CD4-positive, alpha-beta T cell (primary cell): ENCODE measurements around the gene DSCAML1. TPM values are rescaled to one million over a fixed set of nuclear protein-coding genes. Genes with fewer than 3 reads are reported as not detected.

Experiments
- ATAC-seq: fragments of 200-7000 bp; cut with Tn5 transposase; one replicate; pipeline ENCODE4 v1.10.0; 2022; ENCODE audit warnings: mild to moderate bottlenecking; ENCODE audit not compliant: poor library complexity
- CTCF ChIA-PET: fragments of 350-600 bp; sonication (Branson Sonifier 250); formaldehyde crosslinking; loops from one replicate; lab custom pipeline; 2021; ENCODE audit warnings: antibody characterized with exemption, inconsistent platforms; lab: Charles Lee
- POLR2A ChIA-PET: fragments of 350-600 bp; sonication (Branson Sonifier 250); formaldehyde crosslinking; loops from one replicate; lab custom pipeline; 2021; ENCODE audit warnings: antibody characterized with exemption, inconsistent platforms; lab: Charles Lee
- DNase-seq, 14 experiments: peaks; one replicate each; pipeline ENCODE4 v3.0.0-alpha.2; 2013 to 2020; ENCODE audit warnings: mixed read lengths in 2 of 14
- H3K27ac ChIP-seq, 2 donors: one replicate each; pipeline versions ENCODE4 v1.5.1 to v1.7.0; 2013; ENCODE audit warnings: low read length in 2 of 2, low read depth in 1 of 2, mild to moderate bottlenecking in 1 of 2
- H3K27me3 ChIP-seq, 2 experiments: 1 replicate in 1 of 2; 2 replicates in 1 of 2; pipeline versions ENCODE4 v1.6.1 to v1.7.0; 2013; ENCODE audit warnings: low read length in 2 of 2, control low read depth in 1 of 2, mild to moderate bottlenecking in 1 of 2, moderate library complexity in 1 of 2; ENCODE audit not compliant: insufficient read depth in 2 of 2, control insufficient read depth in 1 of 2
- H3K36me3 ChIP-seq: one replicate; pipeline ENCODE4 v1.6.1; 2013; ENCODE audit warnings: low read length, control low read depth; ENCODE audit not compliant: insufficient read depth
- H3K4me1 ChIP-seq: one replicate; pipeline ENCODE4 v1.6.1; 2013; ENCODE audit warnings: low read length, control low read depth; ENCODE audit not compliant: insufficient read depth
- H3K4me3 ChIP-seq: one replicate; pipeline ENCODE4 v1.5.1; 2013; ENCODE audit warnings: mild to moderate bottlenecking, low read length, moderate library complexity
- H3K9me3 ChIP-seq, 2 experiments: 1 replicate in 1 of 2; 2 replicates in 1 of 2; pipeline versions ENCODE4 v1.6.1 to v1.7.0; 2013; ENCODE audit warnings: low read length in 2 of 2, mild to moderate bottlenecking in 2 of 2, control low read depth in 1 of 2, moderate library complexity in 1 of 2; ENCODE audit not compliant: control insufficient read depth in 1 of 2, insufficient read depth in 1 of 2
- H3K27ac Mint-ChIP-seq: one replicate; pipeline ENCODE4 v1.8.0; 2020; ENCODE audit warnings: mixed read lengths
- H3K27me3 Mint-ChIP-seq: one replicate; pipeline ENCODE4 v1.8.0; 2021; ENCODE audit warnings: mixed read lengths
- H3K36me3 Mint-ChIP-seq: one replicate; pipeline ENCODE4 v1.8.0; 2021; ENCODE audit warnings: low read depth, mixed read lengths
- H3K4me1 Mint-ChIP-seq: one replicate; pipeline ENCODE4 v1.8.0; 2021; ENCODE audit warnings: low read depth, mixed read lengths
- H3K4me3 Mint-ChIP-seq: one replicate; pipeline ENCODE4 v1.8.0; 2020; ENCODE audit warnings: mild to moderate bottlenecking, mixed read lengths
- H3K9me3 Mint-ChIP-seq: one replicate; pipeline ENCODE4 v1.8.0; 2020; ENCODE audit warnings: mixed read lengths
- intact Hi-C, 2 experiments: fragments of 100-400 bp; cut with DNase I in 1 of 2; cut with micrococcal nuclease in 1 of 2; formaldehyde crosslinking; loops; one replicate each; pipeline versions ENCODE4 v1.15.1 to v1.9.0; 2023 to 2025; cut with DNase I, micrococcal nuclease
- total RNA-seq, 174 experiments: library from RNA in 2 of 174; stranded (reverse) in 2 of 174; gene quantifications; one replicate each; pipeline ENCODE4 v1.2.3 and lab custom pipeline; 2021 to 2026
- TF ChIP-seq, protein P1 (sequence below): fragments of 200-600 bp; IDR thresholded peaks from one replicate; pipeline ENCODE4 v1.8.0; 2022; ENCODE audit warnings: antibody characterized with exemption, mild to moderate bottlenecking

Gene DSCAML1
- total RNA-seq, 2 experiments from 2014 or later, result 0.22 to 0.61 TPM

DNA sequence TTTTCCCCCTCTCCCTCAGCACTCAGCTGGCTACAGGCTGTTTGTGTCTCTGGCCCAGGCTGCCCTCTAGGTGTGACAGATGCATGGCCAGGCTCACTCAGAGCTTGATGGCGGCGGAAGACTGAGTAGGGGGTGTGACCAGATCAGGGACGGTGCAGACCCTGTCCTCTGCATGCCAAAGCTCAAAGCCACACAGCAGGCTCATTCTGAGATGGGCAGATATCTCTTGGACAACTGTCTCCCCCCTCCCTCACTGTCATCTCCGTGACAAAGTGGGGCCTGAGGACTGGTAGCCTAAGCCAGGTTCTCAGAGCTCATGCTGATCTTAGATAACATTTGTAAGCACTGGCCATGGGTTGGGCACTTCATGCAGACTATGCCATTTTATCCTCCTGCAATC, 231.3 kb downstream of the DSCAML1 start:
- Histone ChIP-seq H3K4me1 (no peaks in the 10 kb centered on the region), H3K27ac (no peak overlapping the region), H3K9me3 (no peaks in the 10 kb centered on the region), H3K36me3 (no peaks in the 10 kb centered on the region), H3K4me3 (no peak overlapping the region), H3K27me3 (no peaks in the 10 kb centered on the region)
- ChIA-PET CTCF (no interaction called here), POLR2A (no interaction called here)
- H3K27me3 Mint-ChIP-seq, result peaks cover 7% of the 10 kb centered on the region
- no peaks in the 10 kb centered on the region for H3K9me3 Mint-ChIP-seq
- DNase-seq, result no peak
- H3K27ac Mint-ChIP-seq, result no peak overlapping the region
- H3K4me1 Mint-ChIP-seq, result no peaks in the 10 kb centered on the region
- no peak overlapping the region for H3K4me3 Mint-ChIP-seq
- H3K36me3 Mint-ChIP-seq, result no peaks in the 10 kb centered on the region
- no peak for ATAC-seq
- TF ChIP-seq, protein P1, sequence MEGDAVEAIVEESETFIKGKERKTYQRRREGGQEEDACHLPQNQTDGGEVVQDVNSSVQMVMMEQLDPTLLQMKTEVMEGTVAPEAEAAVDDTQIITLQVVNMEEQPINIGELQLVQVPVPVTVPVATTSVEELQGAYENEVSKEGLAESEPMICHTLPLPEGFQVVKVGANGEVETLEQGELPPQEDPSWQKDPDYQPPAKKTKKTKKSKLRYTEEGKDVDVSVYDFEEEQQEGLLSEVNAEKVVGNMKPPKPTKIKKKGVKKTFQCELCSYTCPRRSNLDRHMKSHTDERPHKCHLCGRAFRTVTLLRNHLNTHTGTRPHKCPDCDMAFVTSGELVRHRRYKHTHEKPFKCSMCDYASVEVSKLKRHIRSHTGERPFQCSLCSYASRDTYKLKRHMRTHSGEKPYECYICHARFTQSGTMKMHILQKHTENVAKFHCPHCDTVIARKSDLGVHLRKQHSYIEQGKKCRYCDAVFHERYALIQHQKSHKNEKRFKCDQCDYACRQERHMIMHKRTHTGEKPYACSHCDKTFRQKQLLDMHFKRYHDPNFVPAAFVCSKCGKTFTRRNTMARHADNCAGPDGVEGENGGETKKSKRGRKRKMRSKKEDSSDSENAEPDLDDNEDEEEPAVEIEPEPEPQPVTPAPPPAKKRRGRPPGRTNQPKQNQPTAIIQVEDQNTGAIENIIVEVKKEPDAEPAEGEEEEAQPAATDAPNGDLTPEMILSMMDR, result no peak
- intact Hi-C loops, result no loop called here

DNA sequence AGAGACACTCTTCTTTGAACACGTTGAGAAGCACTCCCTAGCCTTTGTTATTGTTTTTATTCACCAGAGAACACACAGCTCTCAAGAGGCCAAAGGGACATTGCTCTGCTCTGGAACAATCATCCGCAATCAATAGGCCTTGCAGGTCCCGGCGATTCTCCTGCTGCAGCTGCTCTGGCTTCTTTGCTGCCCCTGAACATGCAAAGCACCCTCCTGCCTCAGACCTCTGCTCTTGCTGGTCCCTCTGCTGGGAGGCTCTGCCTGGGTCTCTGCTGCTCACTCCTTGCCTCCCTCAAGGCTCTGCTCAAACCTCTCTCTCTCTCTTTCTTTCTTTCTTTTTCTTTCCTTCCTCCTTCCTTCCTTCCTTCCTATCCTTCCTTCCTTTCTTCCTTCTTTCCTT, 232.7 kb downstream of the DSCAML1 start:
- H3K36me3 Mint-ChIP-seq, result no peaks in the 10 kb centered on the region
- DNase-seq (no peak), ATAC-seq (no peak)
- Histone ChIP-seq H3K4me3 (no peak overlapping the region), H3K36me3 (no peaks in the 10 kb centered on the region), H3K9me3 (no peaks in the 10 kb centered on the region), H3K4me1 (no peaks in the 10 kb centered on the region), H3K27me3 (no peaks in the 10 kb centered on the region), H3K27ac (no peak overlapping the region)
- intact Hi-C loops, result no loop called here
- ChIA-PET CTCF (no interaction called here), POLR2A (no interaction called here)
- H3K4me3 Mint-ChIP-seq, result no peak overlapping the region
- peaks cover 7% of the 10 kb centered on the region for H3K27me3 Mint-ChIP-seq
- no peaks in the 10 kb centered on the region for H3K9me3 Mint-ChIP-seq
- H3K27ac Mint-ChIP-seq, result no peak overlapping the region
- TF ChIP-seq, protein P1, result no peak
- no peaks in the 10 kb centered on the region for H3K4me1 Mint-ChIP-seq

DNA sequence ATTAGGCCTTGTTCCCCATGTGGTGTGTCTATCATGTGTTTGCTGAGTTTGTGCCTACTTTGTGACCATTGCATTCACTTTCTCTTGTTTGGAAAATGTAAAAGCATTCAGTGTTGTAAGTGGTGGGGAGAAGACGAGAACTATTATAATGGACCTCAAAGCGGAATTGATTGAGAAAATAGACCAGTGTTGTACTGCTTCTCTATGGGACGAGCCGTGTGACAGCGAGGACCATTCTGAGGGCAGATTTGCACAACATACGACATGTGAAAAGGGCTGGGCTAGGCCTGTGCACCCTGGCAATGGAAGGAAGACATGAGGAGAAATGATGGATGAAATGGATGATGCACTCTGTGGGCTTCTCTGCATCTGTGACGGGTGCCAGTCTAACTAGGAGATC, 233.5 kb downstream of the DSCAML1 start:
- TF ChIP-seq, protein P1, result no peak
- POLR2A ChIA-PET, result no interaction called here
- H3K4me1 Mint-ChIP-seq, result no peaks in the 10 kb centered on the region

More for the DNA sequence above, 233.5 kb downstream of the DSCAML1 start:
- H3K4me3 ChIP-seq, result no peak overlapping the region
- no peaks in the 10 kb centered on the region for H3K9me3 ChIP-seq
- intact Hi-C loops, result no loop called here
- H3K27ac Mint-ChIP-seq, result no peak overlapping the region
- H3K36me3 ChIP-seq, result no peaks in the 10 kb centered on the region
- H3K36me3 Mint-ChIP-seq, result no peaks in the 10 kb centered on the region
- no peak for DNase-seq
- peaks cover 7% of the 10 kb centered on the region for H3K27me3 Mint-ChIP-seq
- no peak overlapping the region for H3K27ac ChIP-seq
- H3K4me3 Mint-ChIP-seq, result no peak overlapping the region
- H3K9me3 Mint-ChIP-seq, result no peaks in the 10 kb centered on the region
- H3K27me3 ChIP-seq, result no peaks in the 10 kb centered on the region
- no peak for ATAC-seq
- CTCF ChIA-PET, result no interaction called here
- H3K4me1 ChIP-seq, result no peaks in the 10 kb centered on the region
